OCI-LY7 (cell line): ENCODE measurements around the gene RPL38.

Experiments
- EZH2phosphoT487 ChIP-seq: fragments of 200-600 bp; sonication (generic); IDR thresholded peaks from 2 replicates; pipeline ENCODE4 v1.6.1; 2018; ENCODE audit warnings: low read depth, borderline replicate concordance, mild to moderate bottlenecking, mixed run types, antibody characterized with exemption, low read length, moderate library complexity, mixed read lengths
- TF ChIP-seq, protein P1 (sequence below): fragments of 200-600 bp; sonication (generic); conservative IDR thresholded peaks from 2 replicates; pipeline ENCODE4 v1.5.1; 2014; ENCODE audit warnings: mild to moderate bottlenecking, antibody characterized with exemption, low read length, moderate library complexity, mixed read lengths

DNA sequence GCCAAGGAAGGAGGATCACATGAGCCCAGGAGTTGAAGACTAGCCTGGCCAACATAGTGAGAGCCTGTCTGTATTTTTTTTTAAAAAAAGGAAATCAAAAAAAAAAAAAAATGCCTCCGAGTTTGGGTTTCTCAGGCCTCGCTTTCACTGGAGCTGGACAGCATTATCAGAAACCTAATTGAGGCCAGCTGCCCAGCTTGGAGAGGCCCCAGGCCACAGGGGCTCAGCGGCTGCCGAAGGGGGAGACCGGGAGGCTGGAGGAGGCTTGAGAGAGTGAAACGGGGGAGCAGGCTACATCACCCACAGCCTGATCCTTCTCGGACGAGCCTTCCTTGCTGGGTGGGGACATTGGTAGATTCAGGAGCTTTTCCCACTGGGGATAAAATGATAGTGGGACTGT lies 15.0 kb downstream of the RPL38 start:
- TF ChIP-seq, protein P1, sequence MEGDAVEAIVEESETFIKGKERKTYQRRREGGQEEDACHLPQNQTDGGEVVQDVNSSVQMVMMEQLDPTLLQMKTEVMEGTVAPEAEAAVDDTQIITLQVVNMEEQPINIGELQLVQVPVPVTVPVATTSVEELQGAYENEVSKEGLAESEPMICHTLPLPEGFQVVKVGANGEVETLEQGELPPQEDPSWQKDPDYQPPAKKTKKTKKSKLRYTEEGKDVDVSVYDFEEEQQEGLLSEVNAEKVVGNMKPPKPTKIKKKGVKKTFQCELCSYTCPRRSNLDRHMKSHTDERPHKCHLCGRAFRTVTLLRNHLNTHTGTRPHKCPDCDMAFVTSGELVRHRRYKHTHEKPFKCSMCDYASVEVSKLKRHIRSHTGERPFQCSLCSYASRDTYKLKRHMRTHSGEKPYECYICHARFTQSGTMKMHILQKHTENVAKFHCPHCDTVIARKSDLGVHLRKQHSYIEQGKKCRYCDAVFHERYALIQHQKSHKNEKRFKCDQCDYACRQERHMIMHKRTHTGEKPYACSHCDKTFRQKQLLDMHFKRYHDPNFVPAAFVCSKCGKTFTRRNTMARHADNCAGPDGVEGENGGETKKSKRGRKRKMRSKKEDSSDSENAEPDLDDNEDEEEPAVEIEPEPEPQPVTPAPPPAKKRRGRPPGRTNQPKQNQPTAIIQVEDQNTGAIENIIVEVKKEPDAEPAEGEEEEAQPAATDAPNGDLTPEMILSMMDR, result no peak
- TF ChIP-seq EZH2phosphoT487, result no peak
